Measurements from ENCODE around the gene PEX26. TPM values are rescaled to one million over a fixed set of nuclear protein-coding genes. Genes with fewer than 3 reads are reported as not detected.

Gene PEX26
- total and polyA plus RNA-seq, 2 of the 13 experiments (the other 11 are each of a cell fraction or from before 2014, with no cell fraction given), result 10.6 to 25.1 TPM

DNA sequence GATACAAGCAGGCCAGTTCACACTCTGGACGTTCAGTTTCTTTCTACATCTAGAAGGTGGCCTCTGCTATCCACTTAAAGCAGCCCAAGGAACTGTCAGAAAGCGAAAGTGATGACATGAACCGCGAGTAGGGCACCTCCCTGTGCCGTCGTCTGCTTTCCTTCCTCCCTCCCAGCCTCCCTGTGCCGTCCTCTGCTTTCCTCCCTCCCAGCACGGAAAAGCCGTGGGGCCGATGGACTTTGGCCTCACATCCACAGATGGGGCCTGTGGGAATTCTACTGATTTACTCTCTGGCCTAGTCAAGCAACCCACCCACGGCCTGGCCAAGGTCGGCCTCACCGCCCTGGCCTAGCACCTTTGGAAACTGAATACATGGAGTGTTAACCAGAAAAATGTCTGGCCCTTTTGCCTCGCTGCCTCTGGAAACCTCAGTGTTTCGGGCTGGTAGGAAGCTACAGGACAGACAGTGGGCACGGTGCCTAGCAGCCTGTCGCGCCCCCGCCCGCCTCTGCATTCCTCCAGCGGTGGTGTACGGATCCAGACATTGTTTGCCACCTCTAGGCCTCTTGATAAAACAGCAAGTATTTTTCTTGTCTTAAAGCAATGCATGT is 14.2 kb downstream of the PEX26 start (continued):
- peak; percentile 75; the same call in 1 of the 2 replicates for TF ChIP-seq ZNF292 (CRISPR knock-in tag; IDR thresholded peaks at IDR 0.05; ENCODE audit: borderline replicate concordance, low read depth)
- TF ChIP-seq, protein P1, sequence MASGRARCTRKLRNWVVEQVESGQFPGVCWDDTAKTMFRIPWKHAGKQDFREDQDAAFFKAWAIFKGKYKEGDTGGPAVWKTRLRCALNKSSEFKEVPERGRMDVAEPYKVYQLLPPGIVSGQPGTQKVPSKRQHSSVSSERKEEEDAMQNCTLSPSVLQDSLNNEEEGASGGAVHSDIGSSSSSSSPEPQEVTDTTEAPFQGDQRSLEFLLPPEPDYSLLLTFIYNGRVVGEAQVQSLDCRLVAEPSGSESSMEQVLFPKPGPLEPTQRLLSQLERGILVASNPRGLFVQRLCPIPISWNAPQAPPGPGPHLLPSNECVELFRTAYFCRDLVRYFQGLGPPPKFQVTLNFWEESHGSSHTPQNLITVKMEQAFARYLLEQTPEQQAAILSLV (CRISPR knock-in tag; IDR thresholded peaks at IDR 0.05; ENCODE audit: borderline replicate concordance), result 0 out of 2 replicates have a peak, but pooled peaks have one; percentile 66
- TF ChIP-seq, protein P2, sequence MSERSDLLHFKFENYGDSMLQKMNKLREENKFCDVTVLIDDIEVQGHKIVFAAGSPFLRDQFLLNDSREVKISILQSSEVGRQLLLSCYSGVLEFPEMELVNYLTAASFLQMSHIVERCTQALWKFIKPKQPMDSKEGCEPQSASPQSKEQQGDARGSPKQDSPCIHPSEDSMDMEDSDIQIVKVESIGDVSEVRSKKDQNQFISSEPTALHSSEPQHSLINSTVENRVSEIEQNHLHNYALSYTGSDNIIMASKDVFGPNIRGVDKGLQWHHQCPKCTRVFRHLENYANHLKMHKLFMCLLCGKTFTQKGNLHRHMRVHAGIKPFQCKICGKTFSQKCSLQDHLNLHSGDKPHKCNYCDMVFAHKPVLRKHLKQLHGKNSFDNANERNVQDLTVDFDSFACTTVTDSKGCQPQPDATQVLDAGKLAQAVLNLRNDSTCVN (CRISPR knock-in tag; IDR thresholded peaks at IDR 0.05; ENCODE audit: borderline replicate concordance), result 0 out of 2 replicates have a peak, but pooled peaks have one; percentile 41
- TF ChIP-seq, protein P3, sequence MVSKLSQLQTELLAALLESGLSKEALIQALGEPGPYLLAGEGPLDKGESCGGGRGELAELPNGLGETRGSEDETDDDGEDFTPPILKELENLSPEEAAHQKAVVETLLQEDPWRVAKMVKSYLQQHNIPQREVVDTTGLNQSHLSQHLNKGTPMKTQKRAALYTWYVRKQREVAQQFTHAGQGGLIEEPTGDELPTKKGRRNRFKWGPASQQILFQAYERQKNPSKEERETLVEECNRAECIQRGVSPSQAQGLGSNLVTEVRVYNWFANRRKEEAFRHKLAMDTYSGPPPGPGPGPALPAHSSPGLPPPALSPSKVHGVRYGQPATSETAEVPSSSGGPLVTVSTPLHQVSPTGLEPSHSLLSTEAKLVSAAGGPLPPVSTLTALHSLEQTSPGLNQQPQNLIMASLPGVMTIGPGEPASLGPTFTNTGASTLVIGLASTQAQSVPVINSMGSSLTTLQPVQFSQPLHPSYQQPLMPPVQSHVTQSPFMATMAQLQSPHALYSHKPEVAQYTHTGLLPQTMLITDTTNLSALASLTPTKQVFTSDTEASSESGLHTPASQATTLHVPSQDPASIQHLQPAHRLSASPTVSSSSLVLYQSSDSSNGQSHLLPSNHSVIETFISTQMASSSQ (IDR thresholded peaks at IDR 0.05; ENCODE audit: low read depth), result no peak
- TF ChIP-seq, protein P3 (CRISPR knock-in tag; IDR thresholded peaks at IDR 0.05; ENCODE audit: borderline replicate concordance), result peak; percentile 34; the same call in 1 of the 2 replicates
- peak; percentile 19; the same call in 1 of the 2 replicates for TF ChIP-seq ZNF331 (CRISPR knock-in tag; IDR thresholded peaks at IDR 0.05)
- TF ChIP-seq ZNF766 (CRISPR knock-in tag; IDR thresholded peaks at IDR 0.05; ENCODE audit: borderline replicate concordance), result peak; percentile 34; the same call in 1 of the 2 replicates
- TF ChIP-seq ZNF451 (CRISPR knock-in tag; IDR thresholded peaks at IDR 0.05), result no peak
- TF ChIP-seq, protein P4, sequence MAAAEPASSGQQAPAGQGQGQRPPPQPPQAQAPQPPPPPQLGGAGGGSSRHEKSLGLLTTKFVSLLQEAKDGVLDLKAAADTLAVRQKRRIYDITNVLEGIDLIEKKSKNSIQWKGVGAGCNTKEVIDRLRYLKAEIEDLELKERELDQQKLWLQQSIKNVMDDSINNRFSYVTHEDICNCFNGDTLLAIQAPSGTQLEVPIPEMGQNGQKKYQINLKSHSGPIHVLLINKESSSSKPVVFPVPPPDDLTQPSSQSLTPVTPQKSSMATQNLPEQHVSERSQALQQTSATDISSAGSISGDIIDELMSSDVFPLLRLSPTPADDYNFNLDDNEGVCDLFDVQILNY (CRISPR knock-in tag; conservative IDR thresholded peaks at IDR 0.05), result no peak
- TF ChIP-seq ZSCAN31 (CRISPR knock-in tag; IDR thresholded peaks at IDR 0.05; ENCODE audit: low read depth), result no peak; the same call in 1 of the 2 replicates
- TF ChIP-seq, protein P5, sequence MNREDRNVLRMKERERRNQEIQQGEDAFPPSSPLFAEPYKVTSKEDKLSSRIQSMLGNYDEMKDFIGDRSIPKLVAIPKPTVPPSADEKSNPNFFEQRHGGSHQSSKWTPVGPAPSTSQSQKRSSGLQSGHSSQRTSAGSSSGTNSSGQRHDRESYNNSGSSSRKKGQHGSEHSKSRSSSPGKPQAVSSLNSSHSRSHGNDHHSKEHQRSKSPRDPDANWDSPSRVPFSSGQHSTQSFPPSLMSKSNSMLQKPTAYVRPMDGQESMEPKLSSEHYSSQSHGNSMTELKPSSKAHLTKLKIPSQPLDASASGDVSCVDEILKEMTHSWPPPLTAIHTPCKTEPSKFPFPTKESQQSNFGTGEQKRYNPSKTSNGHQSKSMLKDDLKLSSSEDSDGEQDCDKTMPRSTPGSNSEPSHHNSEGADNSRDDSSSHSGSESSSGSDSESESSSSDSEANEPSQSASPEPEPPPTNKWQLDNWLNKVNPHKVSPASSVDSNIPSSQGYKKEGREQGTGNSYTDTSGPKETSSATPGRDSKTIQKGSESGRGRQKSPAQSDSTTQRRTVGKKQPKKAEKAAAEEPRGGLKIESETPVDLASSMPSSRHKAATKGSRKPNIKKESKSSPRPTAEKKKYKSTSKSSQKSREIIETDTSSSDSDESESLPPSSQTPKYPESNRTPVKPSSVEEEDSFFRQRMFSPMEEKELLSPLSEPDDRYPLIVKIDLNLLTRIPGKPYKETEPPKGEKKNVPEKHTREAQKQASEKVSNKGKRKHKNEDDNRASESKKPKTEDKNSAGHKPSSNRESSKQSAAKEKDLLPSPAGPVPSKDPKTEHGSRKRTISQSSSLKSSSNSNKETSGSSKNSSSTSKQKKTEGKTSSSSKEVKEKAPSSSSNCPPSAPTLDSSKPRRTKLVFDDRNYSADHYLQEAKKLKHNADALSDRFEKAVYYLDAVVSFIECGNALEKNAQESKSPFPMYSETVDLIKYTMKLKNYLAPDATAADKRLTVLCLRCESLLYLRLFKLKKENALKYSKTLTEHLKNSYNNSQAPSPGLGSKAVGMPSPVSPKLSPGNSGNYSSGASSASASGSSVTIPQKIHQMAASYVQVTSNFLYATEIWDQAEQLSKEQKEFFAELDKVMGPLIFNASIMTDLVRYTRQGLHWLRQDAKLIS (CRISPR knock-in tag; IDR thresholded peaks at IDR 0.05), result no peak
- TF ChIP-seq ZNF737 (CRISPR knock-in tag; IDR thresholded peaks at IDR 0.05; ENCODE audit: borderline replicate concordance), result no peak
- TF ChIP-seq, protein P6, sequence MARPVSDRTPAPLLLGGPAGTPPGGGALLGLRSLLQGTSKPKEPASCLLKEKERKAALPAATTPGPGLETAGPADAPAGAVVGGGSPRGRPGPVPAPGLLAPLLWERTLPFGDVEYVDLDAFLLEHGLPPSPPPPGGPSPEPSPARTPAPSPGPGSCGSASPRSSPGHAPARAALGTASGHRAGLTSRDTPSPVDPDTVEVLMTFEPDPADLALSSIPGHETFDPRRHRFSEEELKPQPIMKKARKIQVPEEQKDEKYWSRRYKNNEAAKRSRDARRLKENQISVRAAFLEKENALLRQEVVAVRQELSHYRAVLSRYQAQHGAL (CRISPR knock-in tag; IDR thresholded peaks at IDR 0.05; ENCODE audit: not compliant biosample characterization), result no peak
- TF ChIP-seq NCOR1 (IDR thresholded peaks at IDR 0.05; ENCODE audit: borderline replicate concordance, low read length), result peak; percentile 81; the same call in 1 of the 2 replicates
- TF ChIP-seq SCMH1 (CRISPR knock-in tag; IDR thresholded peaks at IDR 0.05; ENCODE audit: borderline replicate concordance), result no peak
- TF ChIP-seq RFX3 (CRISPR knock-in tag; IDR thresholded peaks at IDR 0.05), result no peak
